OCI-LY1 (cell line): Measurements from ENCODE around the gene RAB7B.

Source experiments
- CTCF ChIP-seq: fragments of 200-600 bp; sonication (generic), shearing (Covaris generic); IDR thresholded peaks from 2 replicates; pipeline ENCODE4 v1.5.1; 2017; ENCODE audit warnings: mild to moderate bottlenecking, antibody characterized with exemption, low read length, moderate library complexity, mixed read lengths
- EZH2 ChIP-seq: fragments of 200-600 bp; sonication (generic), shearing (Covaris generic); IDR thresholded peaks from 2 replicates; pipeline ENCODE4 v1.8.0; 2017; ENCODE audit warnings: borderline replicate concordance, mixed run types, mild to moderate bottlenecking, antibody characterized with exemption, low read length, moderate library complexity, mixed read lengths

- no peak for TF ChIP-seq CTCF
- TF ChIP-seq EZH2 = no peak
These were observed 1.6 kb upstream of the RAB7B start for GRCh38 chr1:206004826-206005225.
